Measurements from ENCODE around the gene TMEM245. TPM values are rescaled to one million over a fixed set of nuclear protein-coding genes. Genes with fewer than 3 reads are reported as not detected.

Gene TMEM245
- total RNA-seq, 2 donors from 2014 or later: 25.1 to 39.7 TPM

DNA sequence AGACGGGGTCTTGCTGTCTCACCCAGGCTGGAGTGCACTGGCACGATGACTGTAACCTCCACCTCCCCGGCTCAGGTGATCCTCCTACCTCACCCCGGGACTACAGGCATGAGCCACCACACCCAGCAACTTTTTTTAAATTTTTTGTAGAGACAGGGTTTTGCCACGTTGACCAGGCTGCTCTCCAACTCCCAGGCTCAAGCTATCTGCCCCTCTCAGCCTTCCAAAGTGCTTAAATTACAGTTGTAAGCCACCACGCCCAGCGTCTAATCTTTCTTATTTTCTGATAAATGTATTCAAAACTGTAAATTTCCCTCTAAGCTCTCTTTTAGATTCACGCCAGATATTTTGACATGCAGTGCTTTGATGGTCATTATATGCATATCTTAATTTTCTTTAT lies 37.0 kb upstream of the TMEM245 start:
- intact Hi-C loops (cut with DNase I): no loop called here
- no peak overlapping the region for H3K27ac ChIP-seq
- DNase-seq: no peak
- H3K4me1 ChIP-seq: no peaks in the 10 kb centered on the region
- H3K9me3 ChIP-seq: no peaks in the 10 kb centered on the region
- H3K36me3 ChIP-seq: no peaks in the 10 kb centered on the region
- TF ChIP-seq, protein P1, sequence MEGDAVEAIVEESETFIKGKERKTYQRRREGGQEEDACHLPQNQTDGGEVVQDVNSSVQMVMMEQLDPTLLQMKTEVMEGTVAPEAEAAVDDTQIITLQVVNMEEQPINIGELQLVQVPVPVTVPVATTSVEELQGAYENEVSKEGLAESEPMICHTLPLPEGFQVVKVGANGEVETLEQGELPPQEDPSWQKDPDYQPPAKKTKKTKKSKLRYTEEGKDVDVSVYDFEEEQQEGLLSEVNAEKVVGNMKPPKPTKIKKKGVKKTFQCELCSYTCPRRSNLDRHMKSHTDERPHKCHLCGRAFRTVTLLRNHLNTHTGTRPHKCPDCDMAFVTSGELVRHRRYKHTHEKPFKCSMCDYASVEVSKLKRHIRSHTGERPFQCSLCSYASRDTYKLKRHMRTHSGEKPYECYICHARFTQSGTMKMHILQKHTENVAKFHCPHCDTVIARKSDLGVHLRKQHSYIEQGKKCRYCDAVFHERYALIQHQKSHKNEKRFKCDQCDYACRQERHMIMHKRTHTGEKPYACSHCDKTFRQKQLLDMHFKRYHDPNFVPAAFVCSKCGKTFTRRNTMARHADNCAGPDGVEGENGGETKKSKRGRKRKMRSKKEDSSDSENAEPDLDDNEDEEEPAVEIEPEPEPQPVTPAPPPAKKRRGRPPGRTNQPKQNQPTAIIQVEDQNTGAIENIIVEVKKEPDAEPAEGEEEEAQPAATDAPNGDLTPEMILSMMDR (IDR thresholded peaks at IDR 0.05): no peak
- H3K4me3 ChIP-seq: no peak overlapping the region
- no peak overlapping the region for H3K9ac ChIP-seq (ENCODE audit: low read depth in 2 of 2, low read length in 2 of 2)
- no peaks in the 10 kb centered on the region for H3K27me3 ChIP-seq

DNA sequence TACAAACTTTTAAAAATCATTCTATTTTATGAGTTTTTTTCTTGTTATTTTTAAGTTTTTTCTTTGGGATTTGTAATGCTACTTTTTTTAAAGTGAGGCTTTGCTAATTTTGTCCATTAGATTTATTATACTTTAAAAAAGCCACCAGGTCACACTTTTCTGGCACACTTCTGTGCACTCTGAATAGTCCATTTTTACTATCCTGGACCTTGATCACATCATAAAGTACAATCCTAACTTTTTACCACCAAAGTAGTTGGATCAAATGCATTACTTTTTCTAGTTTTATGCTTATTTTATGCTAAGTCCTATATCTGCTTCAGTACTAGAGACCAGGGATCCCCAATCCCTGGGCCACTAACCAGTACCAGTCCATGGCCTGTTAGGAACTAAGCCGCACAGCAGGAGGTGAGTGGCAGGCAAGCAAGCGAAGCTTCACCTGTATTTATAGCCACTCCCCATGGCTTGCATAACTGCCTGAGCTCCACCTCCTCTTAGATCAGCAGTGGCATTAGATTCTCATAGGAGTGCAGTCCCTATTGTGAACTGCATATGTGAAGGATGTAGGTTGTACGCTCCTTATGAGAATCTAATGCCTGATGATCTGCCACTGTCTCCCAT lies 31.3 kb upstream of the TMEM245 start:
- TF ChIP-seq, protein P1 (IDR thresholded peaks at IDR 0.05): no peak
- H3K27me3 ChIP-seq: no peaks in the 10 kb centered on the region
- H3K4me3 ChIP-seq: no peak overlapping the region
- no peak overlapping the region for H3K27ac ChIP-seq
- intact Hi-C loops (cut with DNase I): no loop called here
- DNase-seq: peak; percentile 69
- no peaks in the 10 kb centered on the region for H3K36me3 ChIP-seq
- no peak overlapping the region for H3K9ac ChIP-seq (ENCODE audit: low read depth in 2 of 2, low read length in 2 of 2)
- H3K9me3 ChIP-seq: no peaks in the 10 kb centered on the region
- H3K4me1 ChIP-seq: no peaks in the 10 kb centered on the region

DNA sequence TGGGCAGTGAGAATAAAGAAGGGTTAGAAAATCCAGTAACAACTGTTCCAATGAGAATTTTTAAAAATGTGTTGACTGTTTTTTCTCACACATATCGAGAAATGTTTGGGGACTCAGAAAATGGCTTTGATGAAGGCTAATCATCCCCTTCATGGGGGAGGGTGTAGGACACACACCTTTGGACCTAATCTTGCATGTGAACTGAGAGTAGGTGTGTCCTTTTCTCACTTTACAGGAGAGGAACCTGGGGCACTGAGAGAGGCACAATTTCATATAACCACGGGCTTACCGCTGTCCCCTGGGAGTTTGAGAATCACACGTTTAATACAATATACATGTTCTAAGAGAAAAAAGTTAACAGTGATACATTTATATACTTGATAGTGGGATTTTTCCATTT lies 30.0 kb upstream of the TMEM245 start:
- Histone ChIP-seq H3K27ac (no peak overlapping the region), H3K27me3 (no peaks in the 10 kb centered on the region), H3K9ac (ENCODE audit: low read depth in 2 of 2, low read length in 2 of 2) (no peak overlapping the region), H3K9me3 (no peaks in the 10 kb centered on the region), H3K4me3 (no peak overlapping the region), H3K36me3 (no peaks in the 10 kb centered on the region), H3K4me1 (no peaks in the 10 kb centered on the region)
- TF ChIP-seq, protein P1 (IDR thresholded peaks at IDR 0.05): no peak
- intact Hi-C loops (cut with DNase I): no loop called here
- DNase-seq: no peak

DNA sequence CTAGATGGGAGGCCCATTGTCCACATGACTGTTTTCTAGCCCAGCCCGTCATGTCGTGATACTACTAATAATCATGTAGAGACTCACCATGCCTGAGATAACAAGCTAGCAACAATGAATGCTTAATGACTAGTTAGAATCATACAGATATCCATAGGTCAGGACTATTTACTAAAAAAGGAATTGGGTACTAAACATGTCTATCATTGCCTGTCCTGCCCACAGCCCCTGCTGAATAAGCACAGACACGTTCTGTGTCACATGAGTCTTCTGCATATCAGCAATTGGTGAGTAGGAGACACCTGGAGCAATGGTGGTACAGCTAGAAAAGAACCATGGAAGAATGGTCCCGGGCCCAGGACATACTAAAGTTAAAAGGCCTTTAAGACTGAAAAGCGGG lies 29.3 kb upstream of the TMEM245 start:
- Histone ChIP-seq H3K9ac (ENCODE audit: low read depth in 2 of 2, low read length in 2 of 2) (no peak overlapping the region), H3K4me1 (no peaks in the 10 kb centered on the region), H3K4me3 (no peak overlapping the region), H3K27me3 (no peaks in the 10 kb centered on the region), H3K27ac (no peak overlapping the region), H3K9me3 (no peaks in the 10 kb centered on the region), H3K36me3 (no peaks in the 10 kb centered on the region)
- no peak for DNase-seq
- intact Hi-C loops (cut with DNase I): no loop called here
- TF ChIP-seq, protein P1 (IDR thresholded peaks at IDR 0.05): no peak

DNA sequence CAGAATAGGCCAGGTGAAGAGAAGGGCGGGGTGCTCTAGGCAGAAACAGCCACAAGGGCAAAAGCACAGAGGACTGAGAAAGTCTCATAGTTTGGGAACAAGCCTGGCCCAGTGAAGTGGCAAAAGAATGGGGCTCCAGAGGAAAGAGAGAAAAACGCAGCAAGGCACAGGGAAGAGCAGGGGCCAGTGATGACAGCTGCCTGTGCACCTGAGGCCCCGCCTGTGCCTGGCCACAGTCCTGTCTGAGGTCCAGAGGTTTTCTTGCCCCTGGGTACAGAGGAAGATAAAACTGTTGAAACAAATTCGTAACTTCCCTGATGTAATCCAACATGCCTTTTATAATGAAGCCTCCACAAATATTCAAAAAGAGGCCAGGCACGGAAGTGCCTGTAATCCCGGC lies 25.3 kb upstream of the TMEM245 start:
- Histone ChIP-seq H3K4me3 (no peak overlapping the region), H3K36me3 (no peaks in the 10 kb centered on the region), H3K4me1 (no peaks in the 10 kb centered on the region), H3K9me3 (no peaks in the 10 kb centered on the region), H3K27me3 (no peaks in the 10 kb centered on the region), H3K9ac (ENCODE audit: low read depth in 2 of 2, low read length in 2 of 2) (no peak overlapping the region), H3K27ac (no peak overlapping the region)
- TF ChIP-seq, protein P1 (IDR thresholded peaks at IDR 0.05): no peak
- no peak for DNase-seq
- intact Hi-C loops (cut with DNase I): no loop called here

Measured in colonic mucosa (tissue), 4 donors.